Measurements from ENCODE around the gene CDCA3.
A peak's percentile ranks its signal among the peaks of the same experiment; 100 is the strongest.

CDCA3 gene

GRCh38 chr12:6842075-6842474 is 9.0 kb downstream of the CDCA3 start:
- in situ Hi-C loops (cut with MboI; ENCODE audit: low sequenced_read_pairs, unreplicated experiment): no loop called here
- no peak for TF ChIP-seq CTCF (IDR thresholded peaks at IDR 0.05; ENCODE audit: borderline replicate concordance, control extremely low read depth, extremely low read depth, insufficient read depth, missing control alignments)
- DNase-seq (ENCODE audit: low spot score): no peak

- in situ Hi-C loops (cut with MboI; ENCODE audit: low sequenced_read_pairs, unreplicated experiment): no loop called here
- TF ChIP-seq CTCF (IDR thresholded peaks at IDR 0.05; ENCODE audit: borderline replicate concordance, control extremely low read depth, extremely low read depth, insufficient read depth, missing control alignments): no peak
- DNase-seq (ENCODE audit: low spot score): no peak
These were observed 10.1 kb downstream of the CDCA3 start, which contains the start of gene GNB3 for GRCh38 chr12:6840761-6841515. Gene GNB3, plus strand, starts transcription at chr12:6840925. Its CDS starts 363 bp downstream, at chr12:6841288.

GRCh38 chr12:6840330-6840729 is 10.8 kb downstream of the CDCA3 start:
- DNase-seq (ENCODE audit: low spot score): no peak
- in situ Hi-C loops (cut with MboI; ENCODE audit: low sequenced_read_pairs, unreplicated experiment): no loop called here
- no peak for TF ChIP-seq CTCF (IDR thresholded peaks at IDR 0.05; ENCODE audit: borderline replicate concordance, control extremely low read depth, extremely low read depth, insufficient read depth, missing control alignments)

GRCh38 chr12:6839482-6840201 is 11.4 kb downstream of the CDCA3 start:
- DNase-seq (ENCODE audit: low spot score): peak; percentile 80
- in situ Hi-C loops (cut with MboI; ENCODE audit: low sequenced_read_pairs, unreplicated experiment): no loop called here
- TF ChIP-seq CTCF (IDR thresholded peaks at IDR 0.05; ENCODE audit: borderline replicate concordance, control extremely low read depth, extremely low read depth, insufficient read depth, missing control alignments): no peak

GRCh38 chr12:6838854-6839253 is 12.2 kb downstream of the CDCA3 start:
- DNase-seq (ENCODE audit: low spot score): no peak
- in situ Hi-C loops (cut with MboI; ENCODE audit: low sequenced_read_pairs, unreplicated experiment): no loop called here

More at GRCh38 chr12:6838854-6839253, 12.2 kb downstream of the CDCA3 start:
- TF ChIP-seq CTCF (IDR thresholded peaks at IDR 0.05; ENCODE audit: borderline replicate concordance, control extremely low read depth, extremely low read depth, insufficient read depth, missing control alignments): no peak

All from GM13976 (cell line).